Measurements from ENCODE around the gene GORASP1.

Gene GORASP1

DNA sequence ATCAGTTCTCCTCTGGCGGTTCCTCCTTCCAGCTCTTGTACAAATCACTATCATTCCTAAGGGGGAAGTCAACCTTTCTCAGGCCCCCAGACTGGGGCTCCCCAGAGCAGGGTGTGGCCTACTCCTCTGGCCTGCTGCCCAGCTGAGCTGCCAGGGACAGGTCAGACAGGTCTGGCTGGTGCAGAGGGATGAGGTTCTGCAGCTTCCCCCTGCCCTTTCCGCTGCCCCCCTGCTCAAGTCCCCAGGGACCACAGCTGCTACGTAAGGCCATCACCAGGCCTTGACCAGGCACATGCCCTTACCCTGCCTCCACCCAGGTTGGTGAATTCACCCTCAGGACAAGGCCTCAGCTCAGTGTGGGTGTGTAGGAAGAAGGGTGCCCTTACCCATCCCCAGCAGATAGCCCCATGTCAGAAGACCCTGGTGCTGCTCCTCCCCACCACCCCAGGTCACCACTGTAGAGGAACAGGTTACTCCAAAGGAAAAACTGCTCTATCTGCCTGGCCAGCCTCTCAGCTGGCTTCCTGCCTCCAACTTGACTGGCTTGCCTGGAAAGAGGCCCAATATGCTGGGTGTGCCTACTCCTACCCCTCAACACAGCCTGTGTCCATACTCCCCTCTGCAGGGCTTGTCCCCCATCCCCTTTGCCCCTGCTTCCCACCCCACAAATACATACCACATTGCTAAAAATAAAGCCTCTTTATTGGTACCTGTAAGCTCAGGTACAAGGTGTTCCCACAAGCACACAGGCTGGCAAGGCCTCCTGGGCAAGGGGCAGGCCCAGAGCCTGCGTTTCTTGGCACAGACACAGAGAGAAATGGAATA is 34.0 kb upstream of the GORASP1 start:
- Histone ChIP-seq H3K27me3 (no peaks in the 10 kb centered on the region), H3K9me3 (no peaks in the 10 kb centered on the region), H3K27ac (peak overlapping the region; percentile 74), H4K20me1 (peaks cover 76% of the 10 kb centered on the region), H3K9ac (0 out of 2 replicates have a peak overlapping the region, but pooled peaks have one; percentile 6), H3K4me2 (peak overlapping the region; percentile 98), H3K4me3 (no peak overlapping the region), H3K36me3 (peaks cover 93% of the 10 kb centered on the region), H3K4me1 (peaks cover 63% of the 10 kb centered on the region)
- TF ChIP-seq Cebpa-rat (IDR thresholded peaks at IDR 0.05) = no peak

DNA sequence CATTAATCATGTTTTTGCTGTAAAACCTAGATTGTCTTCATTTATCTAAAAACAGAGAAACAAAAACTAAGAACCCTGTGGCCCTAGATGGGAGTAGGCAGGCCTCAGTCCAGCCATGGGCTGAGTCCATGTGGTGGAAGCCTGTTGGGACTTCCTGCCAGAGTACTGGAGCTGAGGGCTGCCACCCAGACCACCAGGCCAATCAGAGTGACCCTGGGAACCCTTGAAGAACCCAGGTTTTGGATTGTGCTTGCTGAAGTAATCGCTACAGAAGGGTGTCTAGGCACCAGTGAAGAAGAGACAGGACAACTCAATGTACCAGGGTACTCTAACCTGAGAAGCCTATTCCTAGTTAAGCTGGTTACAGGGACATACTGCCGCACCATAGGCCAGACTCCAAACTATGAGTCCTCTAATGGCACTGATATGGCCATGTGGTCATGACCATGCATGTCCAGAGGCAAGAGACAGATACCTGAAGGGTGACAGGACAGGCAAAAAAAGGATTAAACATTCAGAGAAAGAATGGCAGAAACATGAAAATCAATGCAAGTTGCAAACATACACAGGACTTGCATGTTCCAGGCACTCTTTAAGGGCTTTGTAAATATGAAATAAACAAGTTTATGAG is 33.0 kb upstream of the GORASP1 start:
- TF ChIP-seq Cebpa-rat (IDR thresholded peaks at IDR 0.05) = no peak
- H3K27me3 ChIP-seq = no peaks in the 10 kb centered on the region
- peak overlapping the region; percentile 98 for H3K4me2 ChIP-seq
- no peak overlapping the region for H3K9ac ChIP-seq
- peaks cover 68% of the 10 kb centered on the region for H4K20me1 ChIP-seq
- H3K36me3 ChIP-seq = peaks cover 85% of the 10 kb centered on the region
- peaks cover 54% of the 10 kb centered on the region for H3K4me1 ChIP-seq
- H3K27ac ChIP-seq = peak overlapping the region; percentile 74
- H3K9me3 ChIP-seq = no peaks in the 10 kb centered on the region
- H3K4me3 ChIP-seq = no peak overlapping the region

DNA sequence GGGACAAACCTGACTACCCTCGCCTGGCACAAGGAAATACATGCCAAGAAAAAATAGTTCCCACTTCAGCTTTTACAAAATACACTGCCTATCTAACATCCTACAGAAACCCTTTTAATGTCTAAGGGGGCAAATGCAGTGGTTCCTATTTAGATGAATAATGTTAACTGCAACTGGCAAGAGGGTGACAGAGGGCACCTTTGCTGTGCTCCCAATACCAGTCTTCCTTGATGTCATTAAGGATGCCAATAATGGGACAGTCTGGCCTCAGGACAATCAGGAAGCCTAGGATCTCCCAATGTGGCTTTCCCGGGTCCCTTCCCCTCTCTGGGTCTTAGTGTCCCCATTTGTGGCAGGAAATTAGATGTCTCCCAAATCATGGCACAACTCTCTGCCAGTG is 32.0 kb upstream of the GORASP1 start:
- TF ChIP-seq Cebpa-rat (IDR thresholded peaks at IDR 0.05) = no peak
- peaks cover 75% of the 10 kb centered on the region for H3K36me3 ChIP-seq
- H3K27ac ChIP-seq = no peak overlapping the region
- H3K27me3 ChIP-seq = no peaks in the 10 kb centered on the region
- H3K9me3 ChIP-seq = no peaks in the 10 kb centered on the region
- H3K9ac ChIP-seq = no peak overlapping the region
- no peak overlapping the region for H3K4me3 ChIP-seq
- no peak overlapping the region for H3K4me2 ChIP-seq
- H4K20me1 ChIP-seq = peaks cover 58% of the 10 kb centered on the region
- H3K4me1 ChIP-seq = peaks cover 43% of the 10 kb centered on the region

DNA sequence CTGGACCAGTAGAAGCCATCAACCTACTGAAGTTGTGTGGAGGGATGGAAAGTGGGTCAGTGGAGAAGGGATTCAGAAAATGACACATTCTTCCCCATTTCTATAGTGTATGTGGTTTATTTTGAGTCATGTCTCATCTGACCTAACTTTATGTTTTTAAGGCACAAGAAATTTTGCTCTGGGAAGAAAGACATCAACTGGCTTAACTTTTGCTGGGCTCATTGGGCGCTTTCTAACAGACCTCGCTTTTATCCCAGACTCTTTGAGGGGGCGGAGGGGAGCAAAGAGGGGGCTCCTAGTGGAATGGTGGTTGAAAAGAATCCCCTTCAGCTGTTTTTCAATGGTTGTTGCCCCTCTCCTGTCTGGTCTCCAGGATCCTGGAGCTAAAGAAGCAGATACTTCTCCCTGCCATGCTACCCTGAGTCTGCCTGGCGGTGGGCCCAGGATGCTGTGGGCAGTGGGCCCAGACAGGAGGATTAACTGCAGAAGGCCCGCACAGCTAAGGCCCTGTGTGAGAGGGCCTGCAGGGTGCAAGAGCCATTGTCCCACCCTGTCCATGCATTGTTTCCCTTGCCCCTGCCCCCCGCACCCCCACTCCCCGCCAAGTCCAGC is 31.5 kb upstream of the GORASP1 start:
- Histone ChIP-seq H3K36me3 (peaks cover 69% of the 10 kb centered on the region), H4K20me1 (peaks cover 53% of the 10 kb centered on the region), H3K4me2 (no peak overlapping the region), H3K9me3 (no peaks in the 10 kb centered on the region), H3K4me1 (peaks cover 38% of the 10 kb centered on the region), H3K27ac (no peak overlapping the region; the same call in 1 of the 2 replicates), H3K27me3 (no peaks in the 10 kb centered on the region), H3K4me3 (no peak overlapping the region), H3K9ac (no peak overlapping the region)
- no peak for TF ChIP-seq Cebpa-rat (IDR thresholded peaks at IDR 0.05)

DNA sequence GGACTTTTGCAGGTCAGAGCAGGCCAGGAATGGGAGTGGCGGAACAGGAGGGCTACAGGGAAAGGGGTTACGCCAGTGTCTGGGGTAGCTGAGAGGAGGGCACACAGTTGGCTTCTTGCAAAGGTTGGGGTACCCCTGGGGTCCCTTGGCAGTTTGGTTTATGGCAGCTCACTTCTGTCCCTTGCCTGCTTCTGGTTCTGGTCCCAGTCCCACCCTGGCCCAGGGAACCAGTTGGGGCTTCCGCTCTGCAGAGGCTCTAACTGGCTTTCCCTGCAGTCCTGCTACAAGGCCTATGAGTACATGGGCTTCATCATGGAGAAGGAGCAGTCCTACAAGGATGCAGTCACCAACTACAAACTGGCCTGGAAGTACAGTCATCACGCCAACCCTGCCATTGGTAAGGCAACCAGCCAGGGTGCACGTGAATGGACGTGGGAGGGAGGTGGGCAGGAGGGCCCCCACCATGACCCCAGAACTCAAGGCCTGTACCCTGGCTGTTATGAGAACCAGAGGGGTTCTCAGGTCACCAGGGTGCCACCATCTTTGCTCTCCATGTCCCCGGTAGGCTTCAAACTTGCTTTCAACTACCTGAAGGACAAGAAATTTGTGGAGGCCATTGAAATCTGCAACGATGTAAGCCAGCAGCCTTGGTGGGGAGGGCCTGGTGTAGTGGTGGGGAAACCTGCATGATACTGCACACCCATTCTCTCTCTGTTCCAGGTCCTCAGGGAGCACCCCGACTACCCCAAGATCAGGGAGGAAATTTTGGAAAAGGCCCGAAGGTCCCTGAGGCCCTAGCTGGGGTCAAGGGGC is 30.8 kb upstream of the GORASP1 start:
- Histone ChIP-seq H4K20me1 (peaks cover 46% of the 10 kb centered on the region), H3K9me3 (no peaks in the 10 kb centered on the region), H3K36me3 (peaks cover 67% of the 10 kb centered on the region), H3K9ac (no peak overlapping the region), H3K4me1 (peaks cover 31% of the 10 kb centered on the region), H3K27ac (no peak overlapping the region; the same call in 1 of the 2 replicates), H3K4me3 (no peak overlapping the region), H3K27me3 (no peaks in the 10 kb centered on the region), H3K4me2 (no peak overlapping the region)
- no peak for TF ChIP-seq Cebpa-rat (IDR thresholded peaks at IDR 0.05)

DNA sequence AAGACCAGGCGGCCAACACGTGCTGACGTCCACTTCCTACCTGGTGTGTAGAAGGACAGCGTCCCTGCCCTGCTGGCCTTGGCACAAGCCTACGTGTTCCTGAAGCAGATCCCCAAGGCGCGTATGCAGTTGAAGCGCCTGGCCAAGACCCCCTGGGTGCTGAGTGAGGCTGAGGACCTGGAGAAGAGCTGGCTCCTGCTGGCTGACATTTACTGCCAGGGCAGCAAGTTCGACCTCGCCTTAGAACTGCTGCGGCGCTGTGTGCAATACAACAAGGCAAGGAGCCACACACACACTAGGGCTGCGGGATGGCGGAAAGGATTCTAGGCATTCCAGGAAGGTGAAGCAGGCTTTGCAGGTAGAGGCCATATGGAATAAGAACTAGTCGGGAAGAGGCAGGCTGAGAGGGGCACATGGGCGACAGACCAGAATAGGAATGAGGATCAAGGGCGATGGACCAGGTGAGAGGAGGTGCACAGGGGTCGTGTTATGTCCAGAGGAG is 30.1 kb upstream of the GORASP1 start:
- Histone ChIP-seq H3K36me3 (peaks cover 62% of the 10 kb centered on the region), H3K9me3 (no peaks in the 10 kb centered on the region), H3K27ac (peak overlapping the region; percentile 13; the same call in 1 of the 2 replicates), H4K20me1 (peaks cover 38% of the 10 kb centered on the region), H3K27me3 (no peaks in the 10 kb centered on the region), H3K4me2 (no peak overlapping the region), H3K4me1 (peaks cover 26% of the 10 kb centered on the region), H3K9ac (no peak overlapping the region), H3K4me3 (no peak overlapping the region)
- TF ChIP-seq Cebpa-rat (IDR thresholded peaks at IDR 0.05) = no peak

DNA sequence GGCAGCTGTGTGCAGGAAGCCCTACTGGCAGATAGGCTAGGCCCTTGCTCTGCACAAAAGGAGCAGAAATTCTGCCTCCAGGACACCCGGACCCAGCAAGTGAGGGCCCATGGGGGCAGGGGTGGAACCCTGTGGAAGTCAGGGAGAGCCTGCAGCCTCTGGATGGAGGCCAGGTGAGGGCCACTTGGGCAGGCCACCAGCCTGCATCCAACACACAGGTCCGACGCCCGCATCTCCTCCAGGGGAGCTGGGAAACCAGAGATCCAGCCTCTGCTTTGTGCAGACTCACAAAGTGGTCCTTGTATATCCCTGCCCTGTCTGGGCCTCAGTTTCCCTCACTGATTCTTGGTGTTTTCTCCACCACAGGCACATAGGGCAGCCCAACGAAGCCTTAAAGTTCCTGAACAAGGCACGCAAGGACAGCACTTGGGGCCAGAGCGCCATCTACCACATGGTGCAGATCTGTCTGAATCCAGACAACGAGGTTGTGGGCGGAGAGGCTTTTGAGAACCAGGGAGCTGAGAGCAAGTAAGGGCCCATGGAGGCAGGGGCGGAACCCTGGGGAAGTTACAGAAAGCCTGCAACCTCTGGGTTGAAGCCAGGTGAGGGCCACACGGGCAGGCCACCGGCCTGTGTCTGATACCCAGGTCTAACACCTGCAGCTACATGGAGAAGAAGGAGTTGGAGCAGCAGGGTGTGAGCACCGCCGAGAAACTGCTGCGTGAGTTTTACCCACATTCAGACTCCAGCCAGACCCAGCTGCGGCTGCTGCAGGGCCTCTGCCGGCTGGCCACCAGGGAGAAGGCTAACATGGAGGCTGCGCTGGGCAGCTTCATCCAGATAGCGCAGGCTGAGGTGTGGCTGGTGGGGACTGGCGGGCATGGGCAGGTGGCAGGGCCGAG is 29.4 kb upstream of the GORASP1 start:
- Histone ChIP-seq H3K27ac (peak overlapping the region; percentile 13; the same call in 1 of the 2 replicates), H3K4me3 (no peak overlapping the region), H3K27me3 (no peaks in the 10 kb centered on the region), H3K9ac (no peak overlapping the region), H3K4me1 (peaks cover 25% of the 10 kb centered on the region), H4K20me1 (peaks cover 31% of the 10 kb centered on the region), H3K4me2 (no peak overlapping the region), H3K36me3 (peaks cover 55% of the 10 kb centered on the region), H3K9me3 (no peaks in the 10 kb centered on the region)
- TF ChIP-seq Cebpa-rat (IDR thresholded peaks at IDR 0.05) = no peak

DNA sequence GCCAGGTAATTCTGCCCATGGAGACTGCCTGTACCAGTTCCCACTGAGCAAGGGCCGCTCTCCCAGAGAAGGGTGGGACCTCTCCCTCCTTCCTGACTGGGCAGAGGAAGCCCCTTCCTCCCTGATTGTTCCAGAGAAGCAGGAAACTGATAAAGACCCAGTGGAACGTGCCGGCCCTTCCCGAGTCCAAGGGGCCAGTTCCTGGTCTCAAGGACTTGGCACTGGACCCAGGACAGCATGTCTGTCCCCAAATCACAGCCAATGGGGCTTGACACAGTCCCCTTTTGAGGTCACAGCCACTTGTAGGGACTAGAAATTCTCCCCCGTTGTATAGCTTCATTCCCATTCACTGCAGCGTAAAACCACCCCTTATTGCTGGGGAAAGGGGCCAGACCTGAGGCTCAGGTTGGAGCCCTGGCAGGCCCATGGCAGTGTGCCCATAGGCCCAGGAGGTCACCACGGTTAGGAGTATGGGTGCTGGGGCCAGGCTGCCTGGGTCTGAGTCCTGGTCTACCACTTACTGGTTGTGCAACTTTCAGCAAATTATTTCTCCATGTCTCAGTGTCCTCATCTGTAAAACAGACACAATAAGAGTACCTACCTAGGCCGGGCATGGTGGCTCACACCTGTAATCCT is 27.9 kb upstream of the GORASP1 start:
- Histone ChIP-seq H3K27ac (no peak overlapping the region), H3K4me2 (no peak overlapping the region), H3K9me3 (no peaks in the 10 kb centered on the region), H3K4me3 (no peak overlapping the region), H4K20me1 (peaks cover 16% of the 10 kb centered on the region), H3K9ac (no peak overlapping the region), H3K36me3 (peaks cover 40% of the 10 kb centered on the region), H3K4me1 (peaks cover 25% of the 10 kb centered on the region), H3K27me3 (no peaks in the 10 kb centered on the region)
- TF ChIP-seq Cebpa-rat (IDR thresholded peaks at IDR 0.05) = no peak
